Activated CD4-positive, CD25-positive, alpha-beta regulatory T cell (primary cell): Measurements from ENCODE around the gene HECTD2.
"Not testable (repeated sequence)": the region's sequence is repeated elsewhere in the genome, so short reads cannot be mapped to it uniquely, and the experiment has no call there.

Experiments
- DNase-seq, 4 experiments: peaks; one replicate each; lab custom pipeline; 2025; lab: John Stamatoyannopoulos, UW

The HECTD2 gene

GRCh38 chr10:91411621-91412020 lies 1.5 kb downstream of the HECTD2 start:
- DNase-seq, result no peak

GRCh38 chr10:91412354-91413087 lies 2.4 kb downstream of the HECTD2 start:
- no peak for DNase-seq

- DNase-seq, result no peak
These were observed 5.7 kb downstream of the HECTD2 start for GRCh38 chr10:91415816-91416215.

GRCh38 chr10:91416339-91416855 lies 6.3 kb downstream of the HECTD2 start:
- DNase-seq, result no peak

- DNase-seq, result no peak
These were observed 8.3 kb downstream of the HECTD2 start for GRCh38 chr10:91418416-91418815.

- DNase-seq, result no peak
These were observed 10.7 kb downstream of the HECTD2 start for GRCh38 chr10:91420868-91421267.

GRCh38 chr10:91422915-91423314 lies 12.8 kb downstream of the HECTD2 start:
- DNase-seq, result no peak

GRCh38 chr10:91424016-91424415 lies 13.9 kb downstream of the HECTD2 start:
- no peak for DNase-seq

- no peak for DNase-seq
These were observed 22.0 kb downstream of the HECTD2 start for GRCh38 chr10:91432175-91432574.

GRCh38 chr10:91433620-91434019 lies 23.5 kb downstream of the HECTD2 start:
- DNase-seq, result no peak

GRCh38 chr10:91434041-91434440 lies 23.9 kb downstream of the HECTD2 start:
- no peak for DNase-seq

- DNase-seq, result no peak
These were observed 25.1 kb downstream of the HECTD2 start for GRCh38 chr10:91435241-91435640.

GRCh38 chr10:91438228-91438627 lies 28.1 kb downstream of the HECTD2 start:
- not testable (repeated sequence) for DNase-seq

GRCh38 chr10:91444211-91445182 lies 34.4 kb downstream of the HECTD2 start:
- DNase-seq, result no peak

- no peak for DNase-seq
These were observed 41.9 kb downstream of the HECTD2 start for GRCh38 chr10:91452063-91452462.

- DNase-seq, result no peak
These were observed 43.4 kb downstream of the HECTD2 start for GRCh38 chr10:91453535-91453934.

GRCh38 chr10:91455135-91455534 lies 45.0 kb downstream of the HECTD2 start:
- not testable (repeated sequence) for DNase-seq

- DNase-seq, result no peak
These were observed 50.5 kb downstream of the HECTD2 start for GRCh38 chr10:91460681-91461080.

- no peak for DNase-seq
These were observed 52.3 kb downstream of the HECTD2 start for GRCh38 chr10:91462423-91462822.

GRCh38 chr10:91464500-91464899 lies 54.4 kb downstream of the HECTD2 start:
- DNase-seq, result no peak

GRCh38 chr10:91465261-91465660 lies 55.1 kb downstream of the HECTD2 start:
- no peak for DNase-seq

- no peak for DNase-seq
These were observed 57.0 kb downstream of the HECTD2 start for GRCh38 chr10:91467114-91467513.

- DNase-seq, result no peak
These were observed 61.5 kb downstream of the HECTD2 start for GRCh38 chr10:91471602-91472001.
